HG03159 (cell line): ENCODE measurements around the gene GRIK3.

ENCODE experiments used
- ATAC-seq: cut with Tn5 transposase; IDR thresholded peaks from one replicate; pipeline ENCODE4 v1.9.1; 2021; ENCODE audit warnings: mild to moderate bottlenecking, moderate library complexity; ENCODE audit not compliant: unreplicated experiment

The GRIK3 gene

DNA sequence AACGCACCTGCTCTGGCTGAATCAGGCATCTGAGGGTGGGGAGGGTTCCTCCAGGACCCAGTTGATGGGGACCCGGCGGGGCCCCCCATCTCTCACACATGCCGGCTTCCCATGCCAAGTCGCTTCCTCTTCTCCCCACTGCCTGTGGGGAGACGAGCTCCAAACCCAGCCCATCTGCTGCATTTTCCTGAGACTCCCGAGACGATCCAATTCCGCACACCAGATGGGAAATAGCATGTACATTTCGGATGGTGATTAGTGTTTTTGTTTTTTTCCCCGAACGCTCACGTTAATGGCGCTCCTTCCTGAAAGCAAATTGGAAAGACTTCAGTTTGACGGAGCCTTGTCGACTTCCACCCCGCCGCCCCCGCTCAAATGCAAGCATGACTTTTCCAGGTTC, 13.2 kb upstream of the GRIK3 start:
- ATAC-seq: no peak

DNA sequence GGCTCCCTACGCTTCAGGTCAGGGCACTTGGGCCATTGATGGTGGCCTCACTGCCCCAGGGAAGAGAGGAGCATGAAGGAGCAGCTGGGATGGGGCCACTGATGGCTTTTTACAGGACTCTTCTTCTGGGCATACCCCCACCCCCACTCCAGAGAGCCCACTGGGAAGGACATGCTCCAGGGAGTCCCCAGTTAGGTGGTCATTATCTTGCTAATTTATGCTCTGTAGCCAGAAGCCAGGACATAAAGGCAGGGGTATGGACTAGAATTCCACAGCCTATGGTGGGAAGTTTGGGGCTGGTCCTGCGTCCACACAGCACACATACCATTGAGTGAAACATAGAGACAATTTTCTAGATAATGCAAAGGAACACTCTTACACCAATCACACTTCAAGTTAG, 8.8 kb upstream of the GRIK3 start:
- no peak for ATAC-seq

DNA sequence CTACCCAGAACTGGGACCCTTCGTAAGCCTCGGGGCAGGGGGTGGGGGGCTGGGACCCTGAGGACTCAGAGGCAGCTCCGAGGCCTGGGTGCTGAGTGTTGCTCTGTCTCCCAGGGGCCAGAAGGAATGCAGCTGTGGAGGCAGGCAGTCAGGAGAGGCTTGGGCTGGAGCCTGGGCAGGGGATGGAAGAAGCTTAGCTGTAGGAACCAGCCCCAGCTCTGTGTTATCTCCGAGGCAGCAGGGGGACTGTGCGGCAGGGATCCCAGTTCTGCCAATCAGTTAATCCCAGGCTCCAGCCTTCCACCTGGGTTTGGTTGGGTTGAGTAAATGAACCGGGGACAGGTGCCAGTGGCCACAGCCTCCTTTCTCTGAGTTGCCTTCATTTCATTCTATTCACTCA, 8.2 kb upstream of the GRIK3 start:
- no peak for ATAC-seq

DNA sequence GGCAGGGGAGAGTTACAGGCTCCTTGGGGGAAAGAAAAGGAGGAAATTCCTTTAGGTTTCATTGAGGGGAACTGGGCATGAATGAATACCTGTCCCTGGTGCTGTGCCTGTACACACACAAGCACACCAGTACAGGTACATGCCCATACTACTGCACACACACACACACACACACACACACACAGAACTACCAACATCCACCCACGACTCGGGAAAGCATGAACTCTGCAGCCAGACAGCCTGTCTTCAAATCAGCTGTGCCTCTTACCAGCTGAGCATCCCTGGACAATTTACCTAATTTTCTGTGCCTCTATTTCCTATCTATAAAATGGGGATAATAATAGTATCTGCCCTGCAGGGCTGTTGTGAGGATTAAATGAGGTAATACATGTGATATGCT, 7.2 kb upstream of the GRIK3 start:
- no peak for ATAC-seq

DNA sequence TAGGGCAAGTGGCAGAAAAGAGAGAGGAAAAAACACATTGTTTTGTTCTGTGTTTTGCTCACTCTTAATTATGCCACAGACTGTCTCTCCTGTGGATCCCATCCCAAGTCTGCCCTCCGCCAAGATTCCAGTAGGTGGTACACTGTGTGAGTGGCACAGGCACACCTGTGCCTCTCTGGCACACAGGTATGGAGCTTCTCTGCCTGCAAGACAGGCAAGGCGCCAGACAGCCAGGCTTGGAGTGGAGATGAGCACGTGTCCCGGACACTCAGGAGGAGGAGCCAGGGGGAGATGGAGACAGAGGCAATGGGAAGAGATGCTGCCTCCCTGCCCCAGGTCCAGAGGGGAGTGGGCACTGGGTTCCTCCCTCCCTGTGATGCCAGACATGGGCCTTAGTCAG, 6.5 kb upstream of the GRIK3 start:
- no peak for ATAC-seq

DNA sequence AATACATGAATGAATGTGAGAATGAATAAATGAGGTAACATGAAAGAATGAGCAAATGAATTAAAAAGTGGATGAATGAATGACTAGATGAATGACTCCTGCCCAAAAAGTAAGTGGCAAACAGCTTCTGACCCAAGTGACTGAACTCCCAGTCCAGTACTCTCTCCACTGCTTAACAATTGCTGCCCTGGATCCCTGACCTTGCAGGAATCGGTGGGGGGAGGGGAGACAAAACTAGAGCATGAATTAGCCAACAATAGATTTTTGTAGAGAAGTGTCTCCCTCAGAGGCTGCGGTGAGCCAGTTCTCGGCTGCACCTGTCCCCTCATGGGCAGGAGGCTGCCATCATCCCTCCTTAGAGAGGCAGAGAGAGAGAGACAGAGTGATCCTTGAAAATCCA, 5.9 kb upstream of the GRIK3 start:
- ATAC-seq: no peak

DNA sequence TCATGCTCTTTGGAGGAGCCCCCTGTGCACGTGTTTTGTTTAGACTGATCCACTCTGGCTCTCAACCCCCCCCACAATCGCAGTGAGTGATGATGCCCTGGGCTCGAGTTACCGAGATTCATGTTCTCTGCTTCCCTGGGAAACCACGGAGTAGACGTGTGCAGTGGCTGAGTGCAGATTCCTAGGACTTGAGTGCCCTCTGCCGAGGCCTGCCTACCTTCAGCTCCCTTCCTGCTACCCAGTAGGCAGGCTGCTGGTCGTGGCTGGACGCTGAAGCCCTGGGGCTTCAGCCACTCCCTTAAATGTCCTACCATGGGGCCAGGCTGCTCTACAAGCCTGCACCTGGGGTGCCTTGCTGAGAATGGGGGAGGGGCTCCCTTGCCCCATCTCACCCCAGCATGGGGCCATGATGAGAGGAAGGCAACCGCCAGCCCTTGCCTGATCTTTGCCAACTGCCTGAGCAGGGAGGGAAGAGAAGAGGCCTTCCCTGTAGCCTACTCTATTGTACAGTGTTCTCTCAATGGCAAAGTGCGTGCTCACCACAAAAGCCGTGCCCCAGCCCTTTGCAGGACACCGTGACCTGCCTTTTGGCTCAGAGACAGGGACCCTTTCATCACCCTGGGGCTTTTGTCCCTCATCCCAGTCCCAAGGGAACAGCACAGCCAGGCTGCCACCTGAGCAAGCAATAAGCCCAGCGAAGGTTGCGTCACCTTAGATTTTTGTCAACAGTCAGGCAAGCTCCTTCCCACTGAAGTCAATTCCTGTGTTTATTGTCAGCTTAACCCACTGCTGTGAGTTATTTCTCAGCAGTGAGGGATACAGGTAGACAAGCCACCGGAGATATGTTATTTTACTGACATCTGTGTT, 4.1 kb upstream of the GRIK3 start:
- no peak for ATAC-seq

DNA sequence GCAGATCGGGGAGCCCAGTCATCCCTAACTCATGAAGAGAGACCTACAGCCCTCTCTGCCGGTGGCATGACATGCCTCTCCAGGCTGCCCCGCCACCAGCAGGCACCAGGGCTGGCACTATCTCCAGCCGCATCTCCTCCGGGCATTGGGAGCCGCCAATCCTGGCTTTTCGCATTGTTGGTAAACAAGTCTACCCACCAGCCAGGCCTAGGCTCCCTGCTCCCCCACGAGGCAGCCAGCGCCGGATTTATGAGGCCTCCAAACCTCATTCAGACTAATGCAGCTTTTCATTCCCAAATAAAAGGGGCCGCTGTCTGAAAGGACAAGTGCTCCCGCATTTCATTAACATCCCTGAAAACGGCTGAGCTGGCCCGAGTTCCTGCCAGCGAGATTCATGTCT, 3.4 kb upstream of the GRIK3 start:
- ATAC-seq: no peak

DNA sequence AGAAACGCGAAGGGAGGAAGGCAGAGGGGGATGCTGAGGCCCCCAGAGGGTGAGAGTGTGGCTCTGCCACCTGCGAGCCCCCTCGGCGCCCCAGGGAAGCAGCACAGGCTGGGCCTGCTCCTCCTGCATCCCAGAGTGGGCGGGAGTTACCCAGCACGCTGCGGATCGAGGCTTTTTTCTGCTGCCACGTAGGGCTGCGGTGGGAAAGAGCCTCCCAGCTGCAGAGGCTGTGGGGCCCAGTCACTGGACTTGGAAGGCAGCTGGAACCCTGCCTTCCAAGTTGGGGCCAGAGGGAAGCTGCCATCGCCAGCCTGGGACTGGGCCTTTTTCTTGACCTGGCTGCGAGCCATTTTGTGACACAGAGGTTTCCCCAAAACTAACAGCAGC, 2.3 kb upstream of the GRIK3 start:
- no peak for ATAC-seq

DNA sequence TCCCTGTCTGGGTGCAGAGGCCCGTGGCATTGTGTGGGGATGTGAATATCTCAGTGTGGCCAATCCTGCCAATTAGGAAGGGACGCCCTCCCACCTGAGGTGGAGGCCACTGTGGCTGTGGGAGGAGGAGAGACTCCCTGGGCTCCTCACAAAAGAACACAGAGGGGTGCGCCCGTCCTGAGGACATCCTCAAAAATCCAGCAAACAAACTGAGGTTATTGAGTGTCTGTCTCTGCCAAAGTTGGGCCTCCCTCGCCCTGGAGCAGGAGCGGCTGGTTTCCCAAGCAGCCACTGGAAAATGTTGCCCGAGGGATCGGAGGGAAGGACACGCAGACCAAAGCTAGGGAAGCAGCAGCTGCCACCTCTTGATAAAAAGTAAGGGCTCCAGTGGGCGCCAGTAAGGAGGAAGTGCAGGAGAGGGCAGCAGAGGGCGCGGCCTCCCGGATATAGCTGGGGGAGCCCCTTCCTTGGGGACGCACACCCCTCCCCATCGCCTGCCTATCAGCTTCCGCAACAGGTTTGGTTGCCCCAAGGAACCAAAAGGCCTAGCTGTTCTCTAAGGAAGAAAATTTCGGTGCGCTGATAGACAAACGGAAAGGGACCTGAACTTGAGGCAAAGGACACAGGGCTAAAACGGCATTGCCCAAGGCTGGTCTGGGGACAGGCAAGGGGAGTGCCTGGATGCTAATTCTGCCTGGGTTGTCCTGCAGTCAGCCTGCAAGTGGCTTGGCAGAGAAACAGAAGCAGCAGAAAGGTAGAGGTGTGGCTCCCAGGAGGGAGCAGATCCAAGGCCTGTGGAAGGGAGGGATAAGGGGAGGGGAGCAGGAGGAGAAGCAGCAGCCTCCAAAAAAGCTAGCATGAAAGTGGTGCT, 1.7 kb upstream of the GRIK3 start:
- no peak for ATAC-seq

DNA sequence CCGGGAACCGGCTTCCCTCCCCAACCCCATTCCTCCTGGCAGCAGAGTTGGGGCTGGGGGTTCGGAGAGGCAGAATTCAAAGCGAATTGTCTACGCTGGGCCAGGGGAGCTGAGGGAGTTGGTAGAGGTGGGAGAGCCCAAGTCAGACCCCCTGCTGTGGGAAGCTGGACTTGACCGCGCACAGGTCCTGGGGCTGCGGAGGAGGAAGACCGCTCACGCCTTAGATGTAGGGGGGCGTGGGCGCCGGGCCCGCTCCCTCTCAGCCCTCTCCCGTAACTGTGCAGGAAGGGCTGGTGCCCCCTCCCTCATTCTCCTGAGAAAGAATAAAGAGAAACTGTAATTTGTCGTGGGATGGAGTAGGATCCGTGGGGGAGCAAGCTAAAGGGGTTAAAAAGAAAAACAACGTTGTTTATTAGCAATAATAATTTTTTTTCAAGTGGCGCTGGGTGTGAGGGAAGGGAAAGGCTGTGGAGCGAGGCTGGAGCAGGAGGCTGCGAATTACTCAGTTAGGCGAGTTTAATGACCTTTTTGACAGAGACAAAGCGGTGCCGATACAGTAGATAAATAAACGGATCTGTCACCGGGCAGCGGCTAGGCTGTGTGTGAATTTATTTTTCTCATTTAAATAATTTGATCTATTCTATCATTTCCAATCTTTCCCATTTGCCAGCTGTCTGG, 838 bp upstream of the GRIK3 start:
- no peak for ATAC-seq

DNA sequence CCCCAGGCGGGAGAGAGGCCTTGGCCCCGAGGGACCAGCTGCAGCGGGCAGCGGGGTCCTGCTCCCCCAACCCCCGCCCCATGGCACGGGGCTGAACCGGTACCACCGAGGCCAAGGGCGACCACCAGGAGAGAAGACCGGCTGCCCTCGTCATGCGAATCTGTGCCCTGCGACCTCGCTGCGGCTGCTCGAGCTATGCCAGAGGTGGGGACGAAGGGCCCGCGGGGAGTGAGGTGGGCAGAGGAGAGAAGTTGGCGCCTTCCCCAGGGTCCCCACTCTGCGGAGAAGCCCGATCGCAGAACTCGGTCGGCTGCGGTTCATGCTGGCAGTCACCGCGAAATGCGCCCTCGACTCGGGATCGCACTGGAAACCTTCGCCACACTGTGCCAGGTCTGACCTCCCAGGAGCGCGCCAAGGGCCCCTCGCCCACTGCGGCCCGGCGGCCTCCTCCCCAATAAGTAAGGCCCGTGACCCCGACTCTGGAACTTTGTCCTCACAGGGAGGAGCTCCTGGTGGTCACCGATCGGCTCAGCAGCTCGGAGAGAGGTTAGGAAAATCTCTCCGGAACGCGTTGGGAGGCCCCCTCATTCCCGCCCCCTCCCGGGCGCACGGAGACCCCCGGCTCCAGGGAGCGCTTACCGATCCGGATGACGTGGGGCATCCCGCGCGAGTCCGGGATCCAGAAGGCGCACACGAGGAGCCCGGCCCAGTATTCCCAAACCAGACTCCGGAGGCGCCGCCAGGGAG, 787 bp downstream of the GRIK3 start:
- no peak for ATAC-seq

DNA sequence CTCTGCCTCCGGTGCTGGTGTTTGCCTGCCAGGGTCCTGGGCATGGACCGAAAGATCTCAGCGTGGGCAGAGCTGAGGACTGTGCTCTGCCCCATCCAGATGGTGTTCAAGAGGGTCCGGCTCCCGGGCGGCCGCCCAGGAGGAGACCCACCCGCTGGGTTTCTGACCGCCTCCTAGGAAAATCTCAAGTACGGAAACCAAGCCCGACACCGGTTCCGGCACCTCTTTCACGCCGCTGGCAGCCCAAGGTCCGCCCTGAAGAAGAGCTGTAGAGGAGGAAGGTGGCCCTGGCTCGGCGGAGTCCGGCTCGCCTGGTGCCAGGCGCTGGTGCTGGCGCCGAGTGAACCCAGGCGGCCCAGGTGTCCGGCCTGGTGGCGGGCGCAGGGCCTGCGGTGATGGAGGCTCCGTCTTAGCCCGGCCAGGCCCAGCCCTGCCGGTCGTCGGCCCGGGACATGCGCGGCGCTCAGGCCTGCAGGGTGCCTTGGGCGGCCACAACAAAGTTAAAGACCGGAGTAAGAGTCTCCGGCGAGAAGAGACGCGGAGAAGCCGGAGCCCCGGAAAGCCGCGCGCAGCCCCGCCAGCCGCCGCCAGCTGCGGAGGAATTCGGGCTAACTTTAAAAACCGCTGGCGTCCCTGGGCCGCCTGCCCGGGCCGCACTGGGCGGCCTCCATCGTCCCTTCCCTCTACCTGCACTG, 1.5 kb downstream of the GRIK3 start:
- no peak for ATAC-seq

DNA sequence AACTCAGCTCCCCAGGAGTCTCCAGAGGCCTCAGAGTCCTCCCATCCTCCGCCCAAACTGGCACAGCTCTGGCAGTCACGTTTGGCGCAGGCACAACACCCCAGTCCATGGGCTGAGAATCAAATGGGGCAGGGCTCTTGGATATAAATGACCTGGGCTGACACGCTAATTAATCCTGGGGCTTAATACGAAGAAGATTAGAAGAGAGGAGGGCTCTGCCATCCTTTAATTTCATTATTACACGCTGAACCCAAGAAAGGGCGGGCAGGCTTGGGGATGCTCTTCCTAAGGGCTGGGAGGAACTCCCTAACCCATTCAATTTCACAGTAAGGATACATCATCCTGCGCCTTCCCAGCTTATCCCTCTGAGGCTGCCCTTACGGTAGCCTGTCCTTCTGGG, 2.4 kb downstream of the GRIK3 start:
- ATAC-seq: no peak

DNA sequence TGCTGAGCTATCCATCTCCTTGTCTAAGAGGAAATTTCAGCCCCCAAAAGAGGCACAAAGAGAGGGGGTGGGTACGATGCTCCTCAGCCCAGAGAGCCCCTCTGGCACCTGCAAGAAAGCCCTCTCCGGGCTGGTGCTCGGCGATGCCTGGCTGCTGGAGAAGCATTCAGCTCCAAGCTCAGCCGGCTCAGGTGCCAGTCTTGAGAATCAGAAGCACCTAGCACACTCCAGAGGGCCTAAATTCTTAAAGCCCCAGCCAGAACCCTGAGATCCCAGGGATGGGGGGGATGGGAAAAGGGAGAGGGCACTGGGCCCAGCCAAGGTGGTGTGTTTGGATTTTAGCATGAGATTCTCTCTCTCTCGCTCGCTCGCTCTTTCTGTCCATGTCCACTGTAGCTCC, 2.9 kb downstream of the GRIK3 start:
- no peak for ATAC-seq

DNA sequence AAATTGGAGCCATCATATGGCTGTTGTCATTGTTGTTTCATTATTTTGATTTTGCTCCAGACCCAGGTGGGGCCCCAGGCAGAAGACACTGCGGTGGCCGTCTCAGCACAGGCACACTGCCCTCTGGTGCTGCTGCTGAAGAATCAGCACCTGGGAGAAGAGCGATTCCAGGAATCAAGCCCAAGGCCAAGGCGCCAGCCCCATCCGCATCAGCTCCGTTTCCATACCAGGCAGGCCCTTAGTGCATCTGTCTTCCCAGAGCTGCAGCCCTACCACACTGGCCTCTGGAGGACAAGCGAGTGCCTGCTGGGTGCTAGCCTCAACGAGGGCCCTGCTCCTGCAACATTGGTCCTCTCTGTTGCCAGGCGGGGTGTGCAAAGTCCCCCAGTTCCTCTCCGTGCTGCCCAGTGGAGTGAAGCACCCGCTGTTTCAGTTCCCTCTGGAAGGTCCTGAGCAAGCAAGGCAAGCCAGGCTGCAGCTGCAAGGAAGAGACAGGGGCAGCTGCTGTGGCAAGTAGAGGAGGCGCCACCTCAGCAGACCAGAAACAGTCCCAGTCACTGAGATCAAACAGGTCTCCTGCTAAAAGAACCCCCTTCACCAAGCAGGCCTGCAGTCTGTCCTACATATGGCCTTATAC, 5.2 kb downstream of the GRIK3 start:
- no peak for ATAC-seq

DNA sequence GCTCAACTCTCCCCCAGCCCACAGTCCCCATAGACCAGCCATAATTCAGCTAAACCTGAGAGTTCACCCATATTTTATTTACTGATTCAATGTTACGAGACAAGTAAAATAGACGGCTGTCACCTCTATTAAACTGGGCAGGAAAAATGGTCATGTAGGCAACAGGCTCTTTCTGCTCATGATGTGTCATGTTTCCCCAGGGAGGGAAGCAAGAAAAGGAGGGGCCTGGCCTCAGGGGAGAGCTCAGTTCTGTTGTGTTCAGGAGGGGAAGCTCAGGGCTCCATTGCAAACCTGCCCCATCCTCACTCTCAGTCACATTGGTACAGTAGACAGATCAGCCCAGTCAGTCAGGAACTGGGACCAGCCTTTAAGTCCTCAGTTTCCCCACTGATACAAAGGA, 12.8 kb downstream of the GRIK3 start:
- no peak for ATAC-seq

DNA sequence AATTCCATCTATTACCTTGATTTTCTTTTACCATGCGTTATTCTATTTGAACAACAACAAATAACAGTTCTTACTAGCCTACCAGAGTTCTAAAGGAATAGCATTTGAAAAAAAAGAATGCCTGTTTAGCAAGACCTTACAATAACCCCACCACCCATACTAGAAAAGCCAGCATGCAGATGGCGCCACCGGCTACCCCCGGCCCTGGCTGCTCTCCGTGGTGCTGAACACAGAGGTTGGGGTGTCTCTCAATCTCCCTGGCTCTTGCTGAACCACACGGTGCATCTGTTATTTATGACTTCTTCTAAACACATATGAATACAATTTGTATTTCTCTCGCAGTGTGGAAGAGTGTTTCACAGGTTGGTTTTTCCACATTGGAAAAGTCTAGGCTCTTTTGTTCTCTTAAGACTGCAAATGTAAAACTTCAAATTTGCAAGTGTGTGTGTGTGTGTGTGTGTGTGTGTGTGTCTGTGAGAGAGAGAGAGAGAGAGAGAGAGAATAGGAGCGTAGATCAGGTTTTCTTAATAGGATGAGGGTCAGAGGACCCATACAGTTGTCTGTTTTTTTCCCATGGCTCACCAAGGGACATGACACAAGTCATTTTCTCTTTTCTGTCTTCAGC, 13.6 kb downstream of the GRIK3 start:
- ATAC-seq: no peak

DNA sequence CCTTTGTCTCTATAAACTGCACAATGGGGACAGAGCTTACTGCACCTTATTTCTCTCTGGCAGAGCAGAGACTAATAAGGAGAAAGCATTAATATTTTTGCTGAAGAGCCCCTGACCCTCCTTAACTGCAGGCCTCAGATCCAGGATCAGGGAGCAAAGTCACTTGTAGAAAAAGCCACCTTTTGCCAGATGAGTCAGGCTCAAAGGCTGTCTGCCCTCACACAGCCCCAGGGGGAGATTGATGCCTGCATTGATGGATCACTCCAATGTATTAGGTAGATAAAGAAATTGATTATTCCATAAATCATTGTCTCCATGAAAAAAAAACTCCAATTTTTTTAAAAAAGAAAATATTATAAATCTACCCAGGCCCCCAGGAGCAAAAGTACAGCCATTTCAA, 15.8 kb downstream of the GRIK3 start:
- no peak for ATAC-seq
